Testis (tissue), 5 donors: ENCODE measurements around the gene WSB2. TPM values are rescaled to one million over a fixed set of nuclear protein-coding genes. Genes with fewer than 3 reads are reported as not detected.

Source experiments
- DNase-seq: peaks from one replicate; pipeline ENCODE4 v3.0.0-alpha.2; 2019
- H3K27ac ChIP-seq, 2 donors: fragments of 200-600 bp; sonication (generic); one replicate each; pipeline ENCODE4 v1.5.1; 2019
- H3K27me3 ChIP-seq: fragments of 200-600 bp; sonication (generic); one replicate; pipeline ENCODE4 v1.5.1; 2019
- H3K36me3 ChIP-seq: fragments of 200-600 bp; sonication (generic); one replicate; pipeline ENCODE4 v1.5.1; 2017; ENCODE audit warnings: low read depth; ENCODE audit errors: missing control alignments
- H3K4me1 ChIP-seq: fragments of 200-600 bp; sonication (generic); one replicate; pipeline ENCODE4 v1.5.1; 2019
- H3K4me3 ChIP-seq, 2 donors: fragments of 200-600 bp; sonication (generic); one replicate each; pipeline ENCODE4 v1.5.1; 2017 to 2019
- H3K9me3 ChIP-seq: fragments of 200-600 bp; sonication (generic); one replicate; pipeline ENCODE4 v1.5.1; 2017
- POLR2A ChIP-seq: fragments of 450-650 bp; IDR thresholded peaks from one replicate; pipeline ENCODE4 v1.6.1; 2017; ENCODE audit warnings: antibody characterized with exemption, mild to moderate bottlenecking, moderate library complexity
- WGBS, 2 donors: methylation state at CpG; one replicate each; pipeline ENCODE4 v1.1.5; 2018; 5-methylcytosine and 5-hydroxymethylcytosine counted together
- intact Hi-C: fragments of 100-400 bp; cut with DNase I; formaldehyde crosslinking; loops from one replicate; pipeline ENCODE4 v1.15.1; 2023; ENCODE audit warnings: low total_unique reads
- long read RNA-seq, 2 donors: transcript quantifications; one replicate each; lab custom pipeline, GENCODE V29; 2026
- polyA plus RNA-seq: library from polyadenylated mRNA; stranded (reverse); fragments of 350-450 nt; fragmentation: Illumina TruSeq; extraction: RNeasy Lipid Tissue Mini Kit (QIAGEN cat#74804); gene quantifications from one replicate; pipeline ENCODE4 v1.2.3, GENCODE V29; 2014; ENCODE audit warnings: low read depth, low replicate concordance; ENCODE audit not compliant: insufficient read depth
- total RNA-seq, 2 donors: library from RNA; depleted of rRNA; stranded (reverse); fragments of >200 nt; gene quantifications; one replicate each; pipeline ENCODE4 v1.2.3, GENCODE V29; 2016
- TF ChIP-seq, protein P1 (sequence below), 3 experiments: fragments of 450-650 bp in 2 of 3; fragments of 200-600 bp in 1 of 3; sonication (generic) in 1 of 3; IDR thresholded peaks; one replicate each; pipeline ENCODE4 v1.5.1; 2016 to 2019; ENCODE audit warnings: antibody characterized with exemption in 3 of 3, mild to moderate bottlenecking in 2 of 3, moderate library complexity in 1 of 3

WSB2 gene
- total RNA-seq (10 to 100 TPM; 59.4 to 81.6 TPM), polyA plus RNA-seq (54.5 TPM)
- long read RNA-seq, donor 1, transcript WSB2-201 (9 exons, 2,646 nt): major isoform, 15 of 16 reads
- long read RNA-seq, donor 1, partial matches to known transcripts: 0 of 16 reads
- long read RNA-seq, donor 1, other reads (novel, unspliced or antisense): 0 of 16 reads
- long read RNA-seq, donor 2, transcript WSB2-201 (9 exons, 2,646 nt): major isoform, 17 of 18 reads
- long read RNA-seq, donor 2, partial matches to known transcripts: 0 of 18 reads
- long read RNA-seq, donor 2, other reads (novel, unspliced or antisense): 0 of 18 reads

DNA sequence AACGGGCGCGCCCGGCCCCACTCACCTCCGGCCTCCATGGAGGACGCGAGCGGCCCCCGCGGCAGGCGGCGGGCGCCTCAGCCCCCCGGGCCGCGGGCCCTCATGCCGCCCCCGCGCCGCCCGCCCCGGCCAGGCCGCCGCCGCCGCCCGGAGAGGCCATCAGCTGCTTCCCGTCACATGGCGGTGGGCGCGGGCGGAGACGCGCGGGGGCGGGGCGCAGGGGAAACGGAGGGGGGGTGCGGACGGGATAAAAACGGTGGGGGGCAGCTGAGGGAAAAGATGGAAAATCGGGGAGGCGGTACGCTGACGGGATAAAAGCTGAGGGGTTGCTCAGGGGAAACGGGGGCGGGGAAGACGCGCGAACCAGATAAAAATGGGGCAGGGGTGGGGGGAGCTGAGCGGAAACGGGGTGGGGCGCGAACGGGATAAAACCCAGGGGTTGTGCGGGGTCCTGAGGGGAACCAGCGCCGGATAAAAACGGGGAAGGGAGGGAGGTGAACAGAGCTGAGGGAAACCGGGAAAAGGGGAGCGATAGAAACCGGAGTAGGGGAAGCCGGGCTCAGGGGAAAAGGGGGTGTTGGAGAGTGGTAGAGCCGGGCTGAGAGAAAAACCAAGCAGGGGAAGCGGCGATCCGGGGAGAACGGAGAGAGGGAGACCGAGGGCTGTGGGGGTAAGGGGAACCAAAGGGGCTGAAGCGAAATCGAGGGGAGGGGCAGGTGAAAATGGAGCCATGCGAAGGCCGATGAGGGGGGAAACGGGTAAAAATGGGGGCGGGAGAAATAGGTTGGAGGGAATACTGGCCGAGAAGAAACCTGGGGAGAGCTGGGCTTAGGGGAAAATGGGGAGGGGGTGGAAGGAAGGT is at the start of gene WSB2:
WSB2 (minus strand) TSS at position 169 of the 862 bp plus-strand sequence; CDS start at position 38, 131 bp downstream.
- WGBS, 2 donors: 1% methylated on average over 39 to 48 of the region's 76 CpGs
- no peak for TF ChIP-seq POLR2A
- TF ChIP-seq, protein P1, sequence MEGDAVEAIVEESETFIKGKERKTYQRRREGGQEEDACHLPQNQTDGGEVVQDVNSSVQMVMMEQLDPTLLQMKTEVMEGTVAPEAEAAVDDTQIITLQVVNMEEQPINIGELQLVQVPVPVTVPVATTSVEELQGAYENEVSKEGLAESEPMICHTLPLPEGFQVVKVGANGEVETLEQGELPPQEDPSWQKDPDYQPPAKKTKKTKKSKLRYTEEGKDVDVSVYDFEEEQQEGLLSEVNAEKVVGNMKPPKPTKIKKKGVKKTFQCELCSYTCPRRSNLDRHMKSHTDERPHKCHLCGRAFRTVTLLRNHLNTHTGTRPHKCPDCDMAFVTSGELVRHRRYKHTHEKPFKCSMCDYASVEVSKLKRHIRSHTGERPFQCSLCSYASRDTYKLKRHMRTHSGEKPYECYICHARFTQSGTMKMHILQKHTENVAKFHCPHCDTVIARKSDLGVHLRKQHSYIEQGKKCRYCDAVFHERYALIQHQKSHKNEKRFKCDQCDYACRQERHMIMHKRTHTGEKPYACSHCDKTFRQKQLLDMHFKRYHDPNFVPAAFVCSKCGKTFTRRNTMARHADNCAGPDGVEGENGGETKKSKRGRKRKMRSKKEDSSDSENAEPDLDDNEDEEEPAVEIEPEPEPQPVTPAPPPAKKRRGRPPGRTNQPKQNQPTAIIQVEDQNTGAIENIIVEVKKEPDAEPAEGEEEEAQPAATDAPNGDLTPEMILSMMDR (IDR thresholded peaks at IDR 0.05): no peak
- intact Hi-C loops: no loop called here
- Histone ChIP-seq H3K4me1 (peaks cover 22% of the 10 kb centered on the region), H3K27ac (peak within 1 kb of the TSS; percentile 94 to 97), H3K36me3 (no peaks in the 10 kb centered on the region), H3K27me3 (no peaks in the 10 kb centered on the region), H3K9me3 (no peaks in the 10 kb centered on the region), H3K4me3 (peak within 1 kb of the TSS; percentile 80 to 82)
- peak; percentile 85 for DNase-seq

DNA sequence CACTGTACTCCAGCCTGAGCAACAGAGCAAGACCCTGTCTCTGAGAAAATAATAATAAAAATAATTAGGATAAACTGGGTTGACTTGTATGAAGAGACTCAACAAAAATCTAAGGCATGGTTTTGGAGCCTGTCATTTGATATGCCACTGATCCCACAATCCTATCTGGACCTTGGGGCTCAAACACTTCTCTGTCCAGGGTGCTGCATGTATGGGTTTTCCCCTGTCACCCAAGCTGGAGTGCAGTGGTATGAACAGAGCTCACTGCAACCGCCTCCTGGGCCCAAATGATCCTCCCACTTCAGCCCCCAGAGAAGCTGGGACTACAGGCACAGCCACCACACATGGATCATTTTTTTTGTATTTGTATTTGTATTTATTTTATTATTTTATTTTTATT is 48.1 kb upstream of the WSB2 start:
- WGBS, 2 donors: 75 to 81% methylated on average over 1 of the region's 1 CpG
- no peak for DNase-seq
- no peaks in the 10 kb centered on the region for H3K27me3 ChIP-seq
- intact Hi-C loops: no loop called here
- TF ChIP-seq, protein P1 (IDR thresholded peaks at IDR 0.05): no peak
- no peak for TF ChIP-seq POLR2A
- no peaks in the 10 kb centered on the region for H3K9me3 ChIP-seq
- H3K4me1 ChIP-seq: no peaks in the 10 kb centered on the region
- no peaks in the 10 kb centered on the region for H3K36me3 ChIP-seq
- no peak overlapping the region for H3K4me3 ChIP-seq
- no peak overlapping the region for H3K27ac ChIP-seq

DNA sequence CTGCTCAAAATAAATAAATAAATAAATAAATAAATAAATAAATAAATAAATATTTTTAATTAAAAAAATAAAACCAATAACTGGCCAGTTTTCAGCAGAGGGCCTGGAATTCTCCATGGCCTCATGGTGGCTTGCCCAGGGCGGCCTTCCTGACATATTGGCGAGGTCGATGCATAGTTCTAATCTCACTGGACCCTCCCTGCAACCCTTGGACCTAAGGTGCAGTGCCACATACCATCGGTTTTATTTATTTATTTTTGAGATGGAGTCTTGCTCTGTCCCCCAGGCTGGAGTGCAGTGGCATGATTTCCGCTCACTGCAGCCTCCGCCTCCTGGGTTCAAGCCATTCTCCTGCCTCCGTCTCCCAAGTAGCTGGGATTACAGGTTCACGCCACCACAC is 46.7 kb upstream of the WSB2 start:
- no peak for DNase-seq
- intact Hi-C loops: no loop called here

DNA sequence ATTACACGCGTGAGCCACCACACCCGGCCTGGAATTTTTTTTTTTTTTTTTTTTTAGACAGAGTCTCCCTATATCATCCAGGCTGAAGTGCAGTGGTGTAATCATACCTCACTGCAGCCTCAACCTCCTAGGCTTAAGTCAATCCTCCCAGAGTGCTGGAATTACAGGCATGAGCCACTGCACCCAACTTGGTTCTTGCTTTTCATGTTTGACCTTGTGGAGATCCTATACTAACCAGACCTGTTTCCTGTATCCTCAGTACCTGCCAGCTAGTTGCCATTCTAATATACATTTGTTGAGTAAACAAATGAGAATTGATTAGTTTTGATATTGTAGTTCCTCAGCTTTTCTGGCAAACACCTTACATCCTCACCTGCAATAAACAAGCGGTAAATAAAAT is 46.0 kb upstream of the WSB2 start:
- no peaks in the 10 kb centered on the region for H3K9me3 ChIP-seq
- H3K4me1 ChIP-seq: no peaks in the 10 kb centered on the region
- no peak overlapping the region for H3K27ac ChIP-seq
- H3K36me3 ChIP-seq: no peaks in the 10 kb centered on the region
- intact Hi-C loops: no loop called here
- DNase-seq: no peak
- 89 to 92% methylated on average over 4 of the region's 4 CpGs for WGBS, 2 donors
- no peaks in the 10 kb centered on the region for H3K27me3 ChIP-seq
- no peak overlapping the region for H3K4me3 ChIP-seq
- no peak for TF ChIP-seq POLR2A
- TF ChIP-seq, protein P1 (IDR thresholded peaks at IDR 0.05): no peak

More for the DNA sequence above, 46.7 kb upstream of the WSB2 start:
- no peak for TF ChIP-seq POLR2A
- TF ChIP-seq, protein P1 (IDR thresholded peaks at IDR 0.05): no peak
- H3K9me3 ChIP-seq: no peaks in the 10 kb centered on the region
- H3K4me3 ChIP-seq: no peak overlapping the region
- WGBS, 2 donors: 87 to 93% methylated on average over 8 of the region's 8 CpGs
- H3K36me3 ChIP-seq: no peaks in the 10 kb centered on the region
- H3K27ac ChIP-seq: no peak overlapping the region
- no peaks in the 10 kb centered on the region for H3K4me1 ChIP-seq
- no peaks in the 10 kb centered on the region for H3K27me3 ChIP-seq
